Suppressor macrophage (primary cell): ENCODE results near the gene XPR1.

Source experiments
- DNase-seq, 4 experiments: peaks; one replicate each; pipeline ENCODE4 v3.0.0-alpha.2; 2020 to 2022

The XPR1 gene

GRCh38 chr1:180917306-180918065 lies 285.7 kb downstream of the XPR1 start:
- DNase-seq = peak in 2 of 4 experiments; percentile 25 to 32

- DNase-seq = no peak
Measured at GRCh38 chr1:180918519-180918918, 286.7 kb downstream of the XPR1 start.

GRCh38 chr1:180919183-180919700 lies 287.4 kb downstream of the XPR1 start:
- DNase-seq = peak in 1 of 4 experiments; percentile 15

- no peak for DNase-seq
Measured at GRCh38 chr1:180920193-180920592, 288.4 kb downstream of the XPR1 start.

- peak in 1 of 4 experiments; percentile 37 for DNase-seq
Measured at GRCh38 chr1:180920702-180921101, 288.9 kb downstream of the XPR1 start.

- DNase-seq = no peak
Measured at GRCh38 chr1:180921386-180921785, 289.6 kb downstream of the XPR1 start.

- no peak for DNase-seq
Measured at GRCh38 chr1:180921891-180922630, 290.2 kb downstream of the XPR1 start.

GRCh38 chr1:180922631-180923015 lies 290.8 kb downstream of the XPR1 start:
- DNase-seq = no peak

- DNase-seq = no peak
Measured at GRCh38 chr1:180923021-180923841, 291.4 kb downstream of the XPR1 start.

GRCh38 chr1:180923887-180924286 lies 292.1 kb downstream of the XPR1 start:
- no peak for DNase-seq

GRCh38 chr1:180924939-180925338 lies 293.1 kb downstream of the XPR1 start:
- no peak for DNase-seq

- no peak for DNase-seq
Measured at GRCh38 chr1:180925471-180926051, 293.7 kb downstream of the XPR1 start.

GRCh38 chr1:180926164-180926981 lies 294.6 kb downstream of the XPR1 start:
- peak in 3 of 4 experiments; percentile 20 to 30 (median 22) for DNase-seq

GRCh38 chr1:180927348-180927747 lies 295.5 kb downstream of the XPR1 start:
- no peak for DNase-seq

GRCh38 chr1:180927841-180928240 lies 296.0 kb downstream of the XPR1 start:
- DNase-seq = no peak

- DNase-seq = no peak
Measured at GRCh38 chr1:180928331-180929230, 296.8 kb downstream of the XPR1 start.

- DNase-seq = no peak
Measured at GRCh38 chr1:180929389-180929788, 297.6 kb downstream of the XPR1 start.

GRCh38 chr1:180930687-180931086 lies 298.9 kb downstream of the XPR1 start:
- no peak for DNase-seq

- DNase-seq = no peak
Measured at GRCh38 chr1:180931529-180931928, 299.7 kb downstream of the XPR1 start.

- no peak for DNase-seq
Measured at GRCh38 chr1:180932378-180932777, 300.6 kb downstream of the XPR1 start.
